SK-N-SH treated with all-trans-retinoic acid at 6 μM for 48 hours (cell line): Measurements from ENCODE around the gene PRRC2C.

ENCODE experiments used
- ATAC-seq: fragments of 200-7000 bp; cut with Tn5 transposase; 3 replicates; pipeline ENCODE4 v1.9.1; 2020; ENCODE audit warnings: mild to moderate bottlenecking, moderate library complexity
- ARNTL ChIP-seq: fragments of 450-650 bp; formaldehyde crosslinking; IDR thresholded peaks from 2 replicates; pipeline ENCODE4 v1.5.0; 2020; ENCODE audit warnings: low read depth, mild to moderate bottlenecking, moderate library complexity, borderline replicate concordance
- BACH2 ChIP-seq: fragments of 250-450 bp; sonication (Bioruptor Pico); IDR thresholded peaks from 2 replicates; pipeline ENCODE4 v1.9.0; 2021; ENCODE audit warnings: mild to moderate bottlenecking, borderline replicate concordance
- CREB5 ChIP-seq: fragments of 250-450 bp; sonication (Bioruptor Pico); IDR thresholded peaks from 2 replicates; pipeline ENCODE4 v1.5.1; 2020; ENCODE audit warnings: low read depth, mild to moderate bottlenecking, moderate library complexity
- ESRRG ChIP-seq: fragments of 250-450 bp; sonication (Bioruptor Pico); IDR thresholded peaks from 2 replicates; pipeline ENCODE4 v1.6.1; 2021; ENCODE audit warnings: mild to moderate bottlenecking
- GLIS3 ChIP-seq: fragments of 250-450 bp; sonication (Bioruptor Pico); IDR thresholded peaks from 2 replicates; pipeline ENCODE4 v1.5.0; 2020; ENCODE audit warnings: mild to moderate bottlenecking, moderate library complexity
- OSR1 ChIP-seq: fragments of 250-450 bp; sonication (Bioruptor Pico); IDR thresholded peaks from 2 replicates; pipeline ENCODE4 v1.8.0; 2022; ENCODE audit warnings: moderate library complexity, mild to moderate bottlenecking, inconsistent platforms
- PATZ1 ChIP-seq: fragments of 250-450 bp; sonication (Bioruptor Pico); IDR thresholded peaks from 2 replicates; pipeline ENCODE4 v1.8.0; 2020; ENCODE audit warnings: mild to moderate bottlenecking, moderate library complexity, borderline replicate concordance
- POU6F1 ChIP-seq: fragments of 250-450 bp; sonication (Bioruptor Pico); IDR thresholded peaks from 2 replicates; pipeline ENCODE4 v1.8.0; 2021; ENCODE audit warnings: low read depth, mild to moderate bottlenecking, moderate library complexity, borderline replicate concordance
- PPARA ChIP-seq: fragments of 250-450 bp; sonication (Bioruptor Pico); IDR thresholded peaks from 2 replicates; pipeline ENCODE4 v1.5.0; 2020; ENCODE audit warnings: mild to moderate bottlenecking, borderline replicate concordance
- SNAI2 ChIP-seq: fragments of 250-450 bp; sonication (Bioruptor Pico); IDR thresholded peaks from 2 replicates; pipeline ENCODE4 v1.5.0; 2020; ENCODE audit warnings: mild to moderate bottlenecking, moderate library complexity
- TCF4 ChIP-seq: fragments of 250-450 bp; sonication (Bioruptor Pico); IDR thresholded peaks from 2 replicates; pipeline ENCODE4 v1.8.0; 2021; ENCODE audit warnings: mild to moderate bottlenecking, moderate library complexity, borderline replicate concordance
- TOX ChIP-seq: fragments of 250-450 bp; sonication (Bioruptor Pico); IDR thresholded peaks from 2 replicates; pipeline ENCODE4 v1.8.0; 2021; ENCODE audit warnings: mild to moderate bottlenecking, moderate library complexity, borderline replicate concordance
- TSHZ2 ChIP-seq: fragments of 250-450 bp; sonication (Bioruptor Pico); IDR thresholded peaks from 2 replicates; pipeline ENCODE4 v1.5.0; 2020; ENCODE audit warnings: mild to moderate bottlenecking, moderate library complexity
- ZC3H10 ChIP-seq: fragments of 250-450 bp; sonication (Bioruptor Pico); IDR thresholded peaks from 2 replicates; pipeline ENCODE4 v1.5.1; 2021; ENCODE audit warnings: mild to moderate bottlenecking, moderate library complexity
- ZFP3 ChIP-seq: fragments of 250-450 bp; sonication (Bioruptor Pico); IDR thresholded peaks from 2 replicates; pipeline ENCODE4 v1.5.0; 2020; ENCODE audit warnings: mild to moderate bottlenecking, moderate library complexity
- ZFP30 ChIP-seq: fragments of 450-650 bp; formaldehyde crosslinking; IDR thresholded peaks from 2 replicates; pipeline ENCODE4 v1.5.0; 2022; ENCODE audit warnings: mild to moderate bottlenecking, moderate library complexity
- ZNF565 ChIP-seq: fragments of 450-650 bp; formaldehyde crosslinking; conservative IDR thresholded peaks from 2 replicates; pipeline ENCODE4 v1.5.0; 2020; ENCODE audit warnings: low read depth, mild to moderate bottlenecking, moderate library complexity
- ZNF70 ChIP-seq: fragments of 450-650 bp; formaldehyde crosslinking; IDR thresholded peaks from 2 replicates; pipeline ENCODE4 v1.5.0; 2020; ENCODE audit warnings: mild to moderate bottlenecking, moderate library complexity
- ZNF8 ChIP-seq: fragments of 450-650 bp; formaldehyde crosslinking; IDR thresholded peaks from 2 replicates; pipeline ENCODE4 v1.5.0; 2020; ENCODE audit warnings: mild to moderate bottlenecking, moderate library complexity

Gene PRRC2C

GRCh38 chr1:171484760-171485374 lies 463 bp upstream of the PRRC2C start:
- peak; percentile 62 for ATAC-seq
- TF ChIP-seq PATZ1 (CRISPR knock-in tag) = no peak
- TF ChIP-seq, all 23 proteins: peak for 0

GRCh38 chr1:171486048-171486519 lies 754 bp downstream of the PRRC2C start:
- peak; percentile 65 for ATAC-seq

GRCh38 chr1:171487038-171487437 lies 1.7 kb downstream of the PRRC2C start:
- ATAC-seq = no peak
- no peak for TF ChIP-seq CREB5 (CRISPR knock-in tag)
- TF ChIP-seq ZNF8 = no peak
- no peak for TF ChIP-seq ZFP3 (CRISPR knock-in tag)
- TF ChIP-seq ZNF70 (CRISPR knock-in tag) = no peak
- no peak for TF ChIP-seq POU6F1 (CRISPR knock-in tag)
- TF ChIP-seq SNAI2 (CRISPR knock-in tag) = no peak
- TF ChIP-seq BACH2 = no peak
- no peak for TF ChIP-seq ARNTL (CRISPR knock-in tag)
- no peak for TF ChIP-seq ZFP30
- no peak for TF ChIP-seq TSHZ2 (CRISPR knock-in tag)
- no peak for TF ChIP-seq OSR1 (CRISPR knock-in tag)

More at GRCh38 chr1:171486048-171486519, 754 bp downstream of the PRRC2C start:
- TF ChIP-seq TCF4 (CRISPR knock-in tag) (no peak), ARNTL (CRISPR knock-in tag) (no peak), SNAI2 (CRISPR knock-in tag) (no peak), TOX (CRISPR knock-in tag) (no peak), ZC3H10 (no peak), GLIS3 (CRISPR knock-in tag) (no peak), PATZ1 (CRISPR knock-in tag) (no peak), POU6F1 (CRISPR knock-in tag) (no peak), PPARA (CRISPR knock-in tag) (no peak), ZFP30 (no peak), ESRRG (CRISPR knock-in tag) (no peak), ZNF565 (CRISPR knock-in tag) (no peak)
